ENCODE measurements around the gene GPATCH4. TPM values are rescaled to one million over a fixed set of nuclear protein-coding genes. Genes with fewer than 3 reads are reported as not detected.
"Not testable (repeated sequence)": the region's sequence is repeated elsewhere in the genome, so short reads cannot be mapped to it uniquely, and the experiment has no call there.

GPATCH4 gene
- total RNA-seq, 1 experiment from 2014 or later, result 37.3 TPM

- BruUV-seq (replicated peaks), result no TSS peak
- Histone ChIP-seq H3K9me3 (ENCODE audit: low read length) (no peaks in the 10 kb centered on the region), H2AFZ (ENCODE audit: low read length) (no peak overlapping the region), H3K36me3 (ENCODE audit: low read depth, low read length) (no peaks in the 10 kb centered on the region), H3K4me2 (ENCODE audit: low read length) (no peak overlapping the region), H3K27me3 (ENCODE audit: low read length) (no peaks in the 10 kb centered on the region), H4K20me1 (ENCODE audit: low read length) (no peaks in the 10 kb centered on the region), H3K4me3 (ENCODE audit: low read length) (no peak overlapping the region), H3F3A (ENCODE audit: low read length, unreplicated experiment) (no peaks in the 10 kb centered on the region), H3K79me2 (ENCODE audit: low read length) (no peaks in the 10 kb centered on the region), H3K27ac (ENCODE audit: low read length) (no peak overlapping the region), H3K9ac (ENCODE audit: low read length) (no peak overlapping the region), H3K4me1 (ENCODE audit: insufficient read depth, low read length) (no peaks in the 10 kb centered on the region), H3K9me2 (replicated peaks; ENCODE audit: low read length) (no peaks in the 10 kb centered on the region)
- DNase-seq, result peak; percentile 74
- ChIA-PET POLR2A (ENCODE audit: unreplicated experiment) (interaction anchor here (0.5 kb wide), 1 partner anchor 215 kb away, joined by 3 read pairs; no protein-coding TSS in a partner anchor), CTCF (interaction anchor here (0.6 to 1.1 kb wide), 4 partner anchors 23 to 223 kb away, joined by 3 to 4 read pairs (median 3); partner anchors contain the start of gene MEF2D)
- peak; percentile 81 for ATAC-seq
- TF ChIP-seq EZH2phosphoT487 (IDR thresholded peaks at IDR 0.05; ENCODE audit: borderline replicate concordance, low read length) (no peak), EZH2 (IDR thresholded peaks at IDR 0.05; ENCODE audit: low read length, unreplicated experiment) (no peak), CTCF (conservative IDR thresholded peaks at IDR 0.05; ENCODE audit: low read depth, low read length) (peak; percentile 88)
- intact Hi-C loops (cut with micrococcal nuclease), result loop anchor here (1.0 kb wide), 3 partner anchors 25 to 226 kb away; no protein-coding TSS in a partner anchor
These were observed 7.7 kb upstream of the GPATCH4 start for GRCh38 chr1:156608981-156609380.

GRCh38 chr1:156608036-156608674 lies 6.9 kb upstream of the GPATCH4 start:
- no peaks in the 10 kb centered on the region for H3F3A ChIP-seq (ENCODE audit: low read length, unreplicated experiment)
- H3K4me2 ChIP-seq (ENCODE audit: low read length), result 0 out of 2 replicates have a peak overlapping the region, but pooled peaks have one; percentile 2
- CTCF ChIA-PET, result interaction anchor here (0.5 to 1.1 kb wide), 3 partner anchors 9 to 151 kb away, joined by 3 read pairs; no protein-coding TSS in a partner anchor
- DNase-seq, result peak; percentile 87
- POLR2A ChIA-PET (ENCODE audit: unreplicated experiment), result no interaction called here
- H3K4me3 ChIP-seq (ENCODE audit: low read length), result no peak overlapping the region
- no peak overlapping the region for H3K27ac ChIP-seq (ENCODE audit: low read length)
- H3K36me3 ChIP-seq (ENCODE audit: low read depth, low read length), result no peaks in the 10 kb centered on the region
- ATAC-seq, result peak; percentile 98
- H3K27me3 ChIP-seq (ENCODE audit: low read length), result no peaks in the 10 kb centered on the region
- BruUV-seq (replicated peaks), result no TSS peak
- intact Hi-C loops (cut with micrococcal nuclease), result loop anchor here (1.0 kb wide), 1 partner anchor 24 kb away; no protein-coding TSS in a partner anchor
- no peaks in the 10 kb centered on the region for H3K9me2 ChIP-seq (replicated peaks; ENCODE audit: low read length)
- H4K20me1 ChIP-seq (ENCODE audit: low read length), result no peaks in the 10 kb centered on the region
- peak; percentile 92 for TF ChIP-seq CTCF (conservative IDR thresholded peaks at IDR 0.05; ENCODE audit: low read depth, low read length)
- TF ChIP-seq EZH2 (IDR thresholded peaks at IDR 0.05; ENCODE audit: low read length, unreplicated experiment), result no peak
- peak overlapping the region; percentile 29; the same call in 1 of the 2 replicates for H2AFZ ChIP-seq (ENCODE audit: low read length)
- no peak overlapping the region for H3K9ac ChIP-seq (ENCODE audit: low read length)
- no peaks in the 10 kb centered on the region for H3K4me1 ChIP-seq (ENCODE audit: insufficient read depth, low read length)
- no peaks in the 10 kb centered on the region for H3K9me3 ChIP-seq (ENCODE audit: low read length)
- H3K79me2 ChIP-seq (ENCODE audit: low read length), result no peaks in the 10 kb centered on the region

GRCh38 chr1:156607344-156607743 lies 6.1 kb upstream of the GPATCH4 start:
- H3F3A ChIP-seq (ENCODE audit: low read length, unreplicated experiment); H4K20me1 ChIP-seq (ENCODE audit: low read length); H3K9me2 ChIP-seq (replicated peaks; ENCODE audit: low read length); H3K9ac ChIP-seq (ENCODE audit: low read length); H3K27ac ChIP-seq (ENCODE audit: low read length); intact Hi-C loops (cut with micrococcal nuclease); H3K4me3 ChIP-seq (ENCODE audit: low read length); H3K79me2 ChIP-seq (ENCODE audit: low read length); H3K36me3 ChIP-seq (ENCODE audit: low read depth, low read length); ATAC-seq; H3K27me3 ChIP-seq (ENCODE audit: low read length); DNase-seq; H2AFZ ChIP-seq (ENCODE audit: low read length); BruUV-seq (replicated peaks); CTCF ChIA-PET; H3K4me2 ChIP-seq (ENCODE audit: low read length); POLR2A ChIA-PET (ENCODE audit: unreplicated experiment); H3K4me1 ChIP-seq (ENCODE audit: insufficient read depth, low read length); H3K9me3 ChIP-seq (ENCODE audit: low read length): not testable (repeated sequence)

All from PC-3 (cell line).